ENCODE measurements around the gene ZPBP2. TPM values are rescaled to one million over a fixed set of nuclear protein-coding genes. Genes with fewer than 3 reads are reported as not detected.
A peak's percentile ranks its signal among the peaks of the same experiment; 100 is the strongest.

The ZPBP2 gene
- total RNA-seq, 1 donor from 2014 or later, result not detected

- DNase-seq (ENCODE audit: low spot score in 2 of 2) (no peak), FAIRE-seq (no peak)
Observed at GRCh38 chr17:39903158-39903884, 35.3 kb downstream of the ZPBP2 start.

GRCh38 chr17:39904990-39905288 is 36.9 kb downstream of the ZPBP2 start:
- FAIRE-seq, result no peak
- DNase-seq (ENCODE audit: low spot score in 2 of 2), result no peak

DNA sequence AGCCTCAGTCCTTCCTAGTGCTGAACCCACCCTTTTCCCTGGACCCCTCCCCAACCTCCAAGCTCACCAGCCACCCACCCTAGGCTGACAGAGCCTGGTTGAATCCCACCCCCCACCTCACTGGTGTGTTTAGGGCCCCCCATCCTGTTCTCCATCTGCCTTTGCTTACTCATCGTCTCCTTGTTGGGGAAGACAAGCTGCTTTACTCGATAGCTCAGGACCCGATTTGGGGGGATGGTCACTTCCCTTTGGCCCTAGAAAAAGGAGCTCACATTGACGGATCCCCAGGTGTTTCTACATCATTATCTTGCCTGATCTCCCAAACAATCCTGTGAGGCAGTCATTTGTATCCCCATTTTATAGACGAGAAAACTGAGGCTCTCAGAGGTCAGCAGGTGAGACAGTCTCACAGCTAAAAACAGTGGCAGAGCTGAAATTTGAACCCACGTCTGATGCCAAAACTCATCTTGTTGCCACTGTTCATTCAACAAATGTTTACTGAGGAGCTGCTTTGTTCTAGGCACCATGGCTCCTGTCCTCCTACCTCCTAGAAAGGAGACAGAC is 40.9 kb downstream of the ZPBP2 start:
- FAIRE-seq (no peak), DNase-seq (ENCODE audit: low spot score in 2 of 2) (no peak)

- no peak for DNase-seq (ENCODE audit: low spot score in 2 of 2)
- FAIRE-seq, result no peak
Observed at GRCh38 chr17:39913989-39914388, 46.0 kb downstream of the ZPBP2 start.

- no peak for DNase-seq (ENCODE audit: low spot score in 2 of 2)
- no peak for FAIRE-seq
Observed at GRCh38 chr17:39915559-39915958, 47.6 kb downstream of the ZPBP2 start.

DNA sequence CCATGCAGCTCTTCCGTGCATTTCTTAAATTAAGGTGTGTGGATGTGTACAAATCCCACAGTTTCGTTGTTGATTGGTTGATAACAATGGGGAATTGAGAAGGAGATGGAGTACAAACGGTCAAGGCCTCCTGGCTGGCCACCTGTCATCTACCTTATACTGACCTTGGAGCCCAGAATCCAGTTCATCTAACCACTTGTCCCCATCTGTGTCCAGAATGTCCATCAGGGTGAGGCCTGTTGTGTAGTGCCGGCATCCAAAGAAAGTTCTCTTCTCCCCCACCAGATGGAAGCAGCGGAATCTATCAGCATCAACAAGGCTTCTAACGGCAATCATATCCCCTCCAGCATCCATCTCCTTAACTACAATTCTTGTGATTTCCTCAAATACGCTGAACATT is 48.9 kb downstream of the ZPBP2 start:
- DNase-seq (ENCODE audit: low spot score in 2 of 2), result no peak
- no peak for FAIRE-seq

DNA sequence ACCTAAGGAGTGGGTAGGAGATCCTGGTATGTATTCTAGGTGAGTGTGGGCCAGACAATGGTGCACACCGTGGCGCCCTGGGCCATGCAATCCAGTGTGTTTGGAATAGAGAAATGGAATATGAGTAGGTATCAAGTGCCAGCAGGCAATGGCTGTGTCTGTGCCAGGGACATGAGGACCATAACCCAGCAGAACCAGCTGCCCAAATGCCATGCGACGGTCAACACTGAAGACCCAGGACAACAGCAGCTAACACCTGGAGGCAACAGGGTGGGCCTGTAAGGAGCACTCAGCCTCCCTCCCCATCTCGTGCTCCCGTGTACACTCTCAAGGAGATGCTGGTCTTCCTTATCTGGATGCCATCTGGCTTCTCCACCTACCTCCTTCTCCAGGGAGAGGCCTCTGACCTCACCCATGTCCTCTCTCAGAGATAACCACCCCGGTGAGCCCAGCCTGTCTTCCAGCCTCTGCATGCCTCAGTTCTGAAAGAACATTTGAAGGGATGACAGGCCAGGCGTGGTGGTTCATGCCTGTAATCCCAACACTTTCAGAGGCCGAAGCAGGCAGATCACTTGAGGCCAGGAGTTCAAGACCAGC is 51.2 kb downstream of the ZPBP2 start:
- no peak for FAIRE-seq
- DNase-seq (ENCODE audit: low spot score in 2 of 2), result no peak

- no peak for DNase-seq (ENCODE audit: low spot score in 2 of 2)
- no peak for FAIRE-seq
Observed at GRCh38 chr17:39920218-39921210, 52.5 kb downstream of the ZPBP2 start.

GRCh38 chr17:39921323-39921722 is 53.3 kb downstream of the ZPBP2 start:
- FAIRE-seq (no peak), DNase-seq (ENCODE audit: low spot score in 2 of 2) (no peak)

- DNase-seq (ENCODE audit: low spot score in 2 of 2), result no peak
- FAIRE-seq, result no peak
Observed at GRCh38 chr17:39922006-39922405, 54.0 kb downstream of the ZPBP2 start.

- FAIRE-seq (no peak), DNase-seq (ENCODE audit: low spot score in 2 of 2) (no peak)
Observed at GRCh38 chr17:39923230-39923629, 55.2 kb downstream of the ZPBP2 start.

- DNase-seq (ENCODE audit: low spot score in 2 of 2) (no peak), FAIRE-seq (no peak)
Observed at GRCh38 chr17:39923836-39924690, 56.1 kb downstream of the ZPBP2 start.

DNA sequence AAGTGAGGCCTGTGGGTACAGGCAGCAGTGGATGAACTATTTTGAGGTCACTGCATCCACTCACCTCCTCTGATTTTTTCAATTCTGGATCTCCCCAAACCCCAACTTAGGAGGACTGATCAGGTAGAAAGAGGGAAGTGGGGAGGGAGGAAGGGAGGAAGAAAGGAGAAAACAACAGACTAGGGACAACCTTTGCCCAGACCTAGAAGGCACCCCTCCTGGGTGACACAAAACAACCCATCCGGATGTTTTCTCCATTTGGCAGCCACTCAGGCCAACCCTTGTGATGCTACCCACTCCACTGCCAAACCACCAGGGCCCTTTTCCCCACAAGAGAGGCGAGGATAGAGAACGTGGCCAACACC is 56.7 kb downstream of the ZPBP2 start:
- FAIRE-seq, result no peak
- no peak for DNase-seq (ENCODE audit: low spot score in 2 of 2)

- no peak for FAIRE-seq
- DNase-seq (ENCODE audit: low spot score in 2 of 2), result no peak
Observed at GRCh38 chr17:39925282-39926134, 57.5 kb downstream of the ZPBP2 start.

DNA sequence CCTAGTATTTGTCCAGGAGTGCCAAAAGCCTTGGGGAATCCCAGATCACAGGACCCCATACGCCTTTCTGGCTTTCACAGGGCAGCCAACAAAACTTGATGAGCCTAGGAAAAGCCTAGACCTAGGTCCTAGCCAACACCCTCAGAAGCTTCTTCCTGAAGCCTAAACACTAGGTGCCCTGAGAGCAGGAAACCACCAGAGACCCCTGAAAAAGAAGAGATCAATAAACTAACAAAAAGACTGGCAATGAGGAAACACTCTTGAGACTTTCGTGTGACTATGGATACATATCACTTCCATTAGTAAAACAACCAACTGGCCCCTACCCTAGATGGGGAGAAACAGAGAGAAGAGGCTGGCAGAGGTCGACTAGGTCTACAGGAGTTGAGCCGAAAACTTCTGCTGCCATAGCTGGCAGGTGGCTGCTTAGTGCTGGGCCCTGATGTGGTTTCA is 58.2 kb downstream of the ZPBP2 start:
- DNase-seq (ENCODE audit: low spot score in 2 of 2) (no peak), FAIRE-seq (no peak)

- DNase-seq (ENCODE audit: low spot score in 2 of 2) (peak in 1 of 2 donors; percentile 43), FAIRE-seq (no peak)
Observed at GRCh38 chr17:39926588-39927100, 58.6 kb downstream of the ZPBP2 start.

All from frontal cortex (tissue), 4 donors.